Nephron (organoid): ENCODE results near the gene TSPAN8.
"Not testable (repeated sequence)": the region's sequence is repeated elsewhere in the genome, so short reads cannot be mapped to it uniquely, and the experiment has no call there.

Source experiments
- H3K27ac Mint-ChIP-seq, 3 experiments: 2 replicates each; pipeline ENCODE4 v1.8.0; 2020; ENCODE audit warnings: mixed read lengths in 3 of 3, mild to moderate bottlenecking in 2 of 3, moderate library complexity in 1 of 3
- H3K27me3 Mint-ChIP-seq: 2 replicates; pipeline ENCODE4 v1.8.0; 2021; ENCODE audit warnings: low read depth, mild to moderate bottlenecking, moderate library complexity, mixed read lengths
- H3K36me3 Mint-ChIP-seq: 2 replicates; pipeline ENCODE4 v1.8.0; 2020; ENCODE audit warnings: low read depth, mixed read lengths
- H3K4me1 Mint-ChIP-seq: 2 replicates; pipeline ENCODE4 v1.8.0; 2020; ENCODE audit warnings: mixed read lengths
- H3K4me3 Mint-ChIP-seq, 3 experiments: 2 replicates each; pipeline ENCODE4 v1.8.0; 2020; ENCODE audit warnings: mild to moderate bottlenecking in 3 of 3, mixed read lengths in 3 of 3, moderate library complexity in 2 of 3
- H3K9me3 Mint-ChIP-seq: 2 replicates; pipeline ENCODE4 v1.8.0; 2020; ENCODE audit warnings: mixed read lengths
- CTCF ChIP-seq, 3 experiments: fragments of 200-600 bp; sonication (generic); IDR thresholded peaks; one replicate each; pipeline ENCODE4 v1.5.0; 2021; ENCODE audit warnings: antibody characterized with exemption in 3 of 3; ENCODE audit not compliant: unreplicated experiment in 3 of 3

TSPAN8 gene

DNA sequence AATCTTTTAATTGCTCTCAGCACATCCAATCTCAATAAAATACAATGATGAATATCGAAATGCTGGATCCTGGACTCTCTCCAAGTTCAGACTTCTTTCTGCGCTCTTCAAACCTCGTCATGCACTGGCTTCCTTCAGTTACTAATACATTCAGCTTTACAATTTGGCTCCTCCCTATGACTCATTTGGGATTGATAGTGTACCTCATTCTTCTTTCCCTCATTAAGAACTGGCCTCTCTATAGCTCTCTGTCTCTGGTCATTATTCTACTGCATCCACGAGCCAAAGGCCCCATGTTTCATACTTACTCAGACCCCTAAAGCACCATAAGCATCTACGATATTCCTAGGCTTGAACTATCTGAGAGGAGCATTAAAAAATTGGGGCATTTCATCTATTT, 4.9 kb downstream of the TSPAN8 start:
- TF ChIP-seq CTCF (IDR thresholded peaks at IDR 0.05; ENCODE audit: unreplicated experiment in 3 of 3), result no peak
- H3K27me3 Mint-ChIP-seq, result no peaks in the 10 kb centered on the region
- H3K36me3 Mint-ChIP-seq, result no peaks in the 10 kb centered on the region
- no peak overlapping the region for H3K27ac Mint-ChIP-seq
- peaks cover 5% of the 10 kb centered on the region for H3K4me1 Mint-ChIP-seq
- peaks cover 8% of the 10 kb centered on the region for H3K9me3 Mint-ChIP-seq
- H3K4me3 Mint-ChIP-seq, result no peak overlapping the region

- H3K36me3 Mint-ChIP-seq, H3K9me3 Mint-ChIP-seq, H3K4me3 Mint-ChIP-seq, H3K4me1 Mint-ChIP-seq, H3K27me3 Mint-ChIP-seq, H3K27ac Mint-ChIP-seq: not testable (repeated sequence)
These were observed 7.8 kb downstream of the TSPAN8 start for GRCh38 chr12:71150041-71150440.

GRCh38 chr12:71144682-71145081, 13.1 kb downstream of the TSPAN8 start:
- Mint-ChIP-seq H3K36me3 (no peaks in the 10 kb centered on the region), H3K27me3 (no peaks in the 10 kb centered on the region), H3K9me3 (no peaks in the 10 kb centered on the region), H3K27ac (peak overlapping the region in 2 of 3 experiments; percentile 30 to 37), H3K4me3 (no peak overlapping the region), H3K4me1 (peaks cover 11% of the 10 kb centered on the region)
- no peak for TF ChIP-seq CTCF (IDR thresholded peaks at IDR 0.05; ENCODE audit: unreplicated experiment in 3 of 3)

GRCh38 chr12:71142956-71143355, 14.8 kb downstream of the TSPAN8 start:
- Mint-ChIP-seq H3K9me3 (no peaks in the 10 kb centered on the region), H3K4me3 (no peak overlapping the region), H3K4me1 (peaks cover 11% of the 10 kb centered on the region), H3K27ac (no peak overlapping the region), H3K36me3 (no peaks in the 10 kb centered on the region), H3K27me3 (no peaks in the 10 kb centered on the region)
- TF ChIP-seq CTCF (IDR thresholded peaks at IDR 0.05; ENCODE audit: unreplicated experiment in 3 of 3), result no peak

DNA sequence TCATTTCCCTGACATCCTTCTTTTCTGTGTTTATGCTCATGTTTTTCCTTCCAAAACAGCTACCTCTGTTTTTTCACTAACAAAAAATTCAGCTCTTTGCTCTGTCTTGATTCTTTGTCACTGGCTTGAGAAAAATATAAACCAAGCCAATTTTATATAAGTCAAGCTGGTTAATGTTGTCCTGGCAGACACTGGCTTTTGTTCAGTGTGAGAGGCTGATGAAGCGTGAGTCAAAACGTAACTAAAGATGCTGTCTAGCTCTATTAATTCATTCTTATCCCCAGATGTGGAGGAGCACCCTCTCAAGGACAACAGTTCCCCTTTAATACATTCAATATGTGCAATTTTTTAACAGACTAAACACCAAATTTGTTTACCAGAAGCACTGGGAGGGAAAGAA, 15.8 kb downstream of the TSPAN8 start:
- no peaks in the 10 kb centered on the region for H3K27me3 Mint-ChIP-seq
- H3K4me3 Mint-ChIP-seq, result no peak overlapping the region
- H3K27ac Mint-ChIP-seq, result peak overlapping the region in 1 of 3 experiments; percentile 15
- H3K36me3 Mint-ChIP-seq, result no peaks in the 10 kb centered on the region
- H3K4me1 Mint-ChIP-seq, result peaks cover 11% of the 10 kb centered on the region
- TF ChIP-seq CTCF (IDR thresholded peaks at IDR 0.05; ENCODE audit: unreplicated experiment in 3 of 3), result no peak
- no peaks in the 10 kb centered on the region for H3K9me3 Mint-ChIP-seq

DNA sequence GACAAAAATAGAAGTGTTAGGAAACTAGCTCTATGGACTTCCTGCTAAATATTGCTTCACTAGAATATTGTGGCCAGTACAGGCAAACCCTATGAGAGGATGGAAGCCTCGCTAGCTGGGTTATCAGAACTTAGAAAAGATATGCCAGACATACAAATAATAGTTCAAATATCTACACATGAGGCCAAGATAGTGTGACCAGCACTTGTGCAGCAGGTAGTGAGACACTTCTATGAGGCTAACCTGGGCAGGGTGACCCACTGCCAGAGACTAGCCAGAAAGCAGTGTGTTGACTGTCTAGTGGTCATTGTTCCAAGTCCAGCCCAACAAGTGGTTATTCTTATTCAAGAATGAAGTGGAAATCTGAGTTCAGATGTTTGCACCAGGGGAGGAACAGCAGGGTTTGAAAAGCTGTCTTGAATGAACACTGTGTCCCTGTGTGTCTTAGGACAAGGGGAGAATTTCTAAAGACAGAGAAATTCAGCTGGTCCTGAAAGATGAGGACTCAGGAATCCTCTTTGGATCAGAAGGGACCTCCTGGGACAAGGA, 16.3 kb downstream of the TSPAN8 start:
- H3K36me3 Mint-ChIP-seq, result no peaks in the 10 kb centered on the region
- no peak for TF ChIP-seq CTCF (IDR thresholded peaks at IDR 0.05; ENCODE audit: unreplicated experiment in 3 of 3)
- H3K9me3 Mint-ChIP-seq, result no peaks in the 10 kb centered on the region
- no peak overlapping the region for H3K4me3 Mint-ChIP-seq
- peaks cover under 1% of the 10 kb centered on the region for H3K27me3 Mint-ChIP-seq
- no peak overlapping the region for H3K27ac Mint-ChIP-seq
- H3K4me1 Mint-ChIP-seq, result peaks cover 11% of the 10 kb centered on the region
